IMR-90 (cell line): ENCODE results near the gene OPRL1. TPM values are rescaled to one million over a fixed set of nuclear protein-coding genes. Genes with fewer than 3 reads are reported as not detected.

ENCODE experiments used
- ATAC-seq: fragments of 200-7000 bp; cut with Tn5 transposase; 2 replicates; pipeline ENCODE4 v1.9.1; 2020; ENCODE audit warnings: low read depth, mild to moderate bottlenecking, moderate library complexity
- BruUV-seq: library from RNA; stranded (reverse); fragments of 400-500 nt; replicated peaks from 2 replicates; lab custom pipeline; 2021; lab: Mats Ljungman, UMichigan
- CTCF ChIA-PET: fragments of 300-600 bp; formaldehyde crosslinking; extraction: SDS; loops from one replicate; lab custom pipeline; 2021; ENCODE audit warnings: antibody characterized with exemption; lab: Yijun Ruan, JAX
- POLR2A ChIA-PET: fragments of 300-600 bp; sonication (Branson Sonifier 250); formaldehyde crosslinking; loops from one replicate; lab custom pipeline; 2022; ENCODE audit warnings: antibody characterized with exemption; ENCODE audit not compliant: unreplicated experiment; lab: Charles Lee
- DNase-seq: peaks from one replicate; pipeline ENCODE4 v3.0.0; 2013
- H2AFZ ChIP-seq: replicated peaks from 2 replicates; pipeline ENCODE3; 2013; ENCODE audit warnings: low read length, mild to moderate bottlenecking; ENCODE audit not compliant: poor library complexity
- H2AK5ac ChIP-seq: 2 replicates; pipeline ENCODE4 v1.6.1; 2013; ENCODE audit warnings: low read depth, low read length, inconsistent platforms
- H2AK9ac ChIP-seq: replicated peaks from 2 replicates; pipeline ENCODE3; 2013; ENCODE audit warnings: mild to moderate bottlenecking, low read depth, low read length, moderate library complexity; ENCODE audit not compliant: poor library complexity
- H2BK120ac ChIP-seq: 2 replicates; pipeline ENCODE4 v1.6.1; 2013; ENCODE audit warnings: low read depth, low read length, inconsistent platforms
- H2BK15ac ChIP-seq: 3 replicates; pipeline ENCODE4 v1.6.1; 2013; ENCODE audit warnings: low read depth, low read length, inconsistent platforms
- H2BK20ac ChIP-seq: 2 replicates; pipeline ENCODE4 v1.6.1; 2013; ENCODE audit warnings: low read depth, mild to moderate bottlenecking, inconsistent platforms, low read length, moderate library complexity
- H2BK5ac ChIP-seq: 2 replicates; pipeline ENCODE4 v1.6.1; 2013; ENCODE audit warnings: mild to moderate bottlenecking, low read depth, low read length, inconsistent platforms; ENCODE audit not compliant: poor library complexity, severe bottlenecking
- H3K14ac ChIP-seq: replicated peaks from 2 replicates; pipeline ENCODE4 v1.6.1; 2013; ENCODE audit warnings: low read depth, low read length, inconsistent platforms
- H3K18ac ChIP-seq: 2 replicates; pipeline ENCODE4 v1.6.1; 2013; ENCODE audit warnings: low read depth, low read length, control low read depth
- H3K23ac ChIP-seq: 2 replicates; pipeline ENCODE4 v1.6.1; 2013; ENCODE audit warnings: low read depth, low read length, inconsistent platforms
- H3K27ac ChIP-seq: 2 replicates; pipeline ENCODE4 v1.5.1; 2013; ENCODE audit warnings: mild to moderate bottlenecking, control low read depth, low read length; ENCODE audit not compliant: insufficient read depth
- H3K27me3 ChIP-seq: 2 replicates; pipeline ENCODE4 v1.6.1; 2013; ENCODE audit warnings: low read length; ENCODE audit not compliant: control insufficient read depth, insufficient read depth
- H3K36me3 ChIP-seq: 2 replicates; pipeline ENCODE4 v1.6.1; 2013; ENCODE audit warnings: low read length, mixed read lengths; ENCODE audit not compliant: control insufficient read depth, insufficient read depth
- H3K4ac ChIP-seq: 2 replicates; pipeline ENCODE4 v1.6.1; 2013; ENCODE audit warnings: low read depth, low read length, inconsistent platforms
- H3K4me1 ChIP-seq: 2 replicates; pipeline ENCODE4 v1.6.1; 2013; ENCODE audit warnings: low read length, mixed read lengths; ENCODE audit not compliant: control insufficient read depth, insufficient read depth
- H3K4me2 ChIP-seq: 2 replicates; pipeline ENCODE4 v1.6.1; 2013; ENCODE audit warnings: low read depth, mild to moderate bottlenecking, control low read depth, low read length, moderate library complexity
- H3K4me3 ChIP-seq: 2 replicates; pipeline ENCODE4 v1.5.1; 2013; ENCODE audit warnings: low read depth, mild to moderate bottlenecking, control low read depth, low read length, moderate library complexity; ENCODE audit not compliant: insufficient read depth
- H3K56ac ChIP-seq: 2 replicates; pipeline ENCODE4 v1.6.1; 2013; ENCODE audit warnings: low read length, inconsistent platforms; ENCODE audit not compliant: insufficient read depth; ENCODE audit errors: extremely low read depth
- H3K79me1 ChIP-seq, 2 experiments: 2 replicates each; pipeline ENCODE4 v1.6.1; 2013; ENCODE audit warnings: low read length in 2 of 2, inconsistent platforms in 1 of 2, low read depth in 1 of 2
- H3K9ac ChIP-seq: 2 replicates; pipeline ENCODE4 v1.6.1; 2013; ENCODE audit warnings: low read depth, low read length, control low read depth
- H3K9me1 ChIP-seq: 2 replicates; pipeline ENCODE4 v1.6.1; 2013; ENCODE audit warnings: low read length, inconsistent platforms; ENCODE audit not compliant: insufficient read depth
- H3K9me3 ChIP-seq: 2 replicates; pipeline ENCODE4 v1.6.1; 2013; ENCODE audit warnings: low read length; ENCODE audit not compliant: control insufficient read depth, insufficient read depth
- H4K20me1 ChIP-seq: 2 replicates; pipeline ENCODE4 v1.6.1; 2013; ENCODE audit warnings: low read length, inconsistent platforms; ENCODE audit not compliant: insufficient read depth
- H4K5ac ChIP-seq: 2 replicates; pipeline ENCODE4 v1.6.1; 2013; ENCODE audit warnings: mild to moderate bottlenecking, low read depth, low read length, control low read depth
- H4K8ac ChIP-seq, 2 experiments: 2 replicates each; pipeline ENCODE4 v1.6.1; 2013; ENCODE audit warnings: low read depth in 2 of 2, low read length in 2 of 2, control low read depth in 1 of 2, inconsistent platforms in 1 of 2
- H4K91ac ChIP-seq: 2 replicates; pipeline ENCODE4 v1.6.1; 2013; ENCODE audit warnings: low read depth, low read length, inconsistent platforms; ENCODE audit not compliant: insufficient read depth
- BHLHE40 ChIP-seq: fragments of 150-350 bp; IDR thresholded peaks from 2 replicates; pipeline ENCODE4 v1.6.1; 2016; ENCODE audit warnings: mild to moderate bottlenecking, low read depth, low read length
- CTCF ChIP-seq: conservative IDR thresholded peaks from 2 replicates; pipeline ENCODE4 v1.5.1; 2012; ENCODE audit warnings: mild to moderate bottlenecking, low read depth, low read length, improper control_type of control experiment
- POLR2A ChIP-seq: IDR thresholded peaks from 2 replicates; pipeline ENCODE4 v1.6.1; 2012; ENCODE audit warnings: mild to moderate bottlenecking, low read depth, low read length
- RAD21 ChIP-seq: IDR thresholded peaks from 2 replicates; pipeline ENCODE4 v1.6.1; 2012; ENCODE audit warnings: low read length, improper control_type of control experiment
- SMC3 ChIP-seq: fragments of 150-350 bp; IDR thresholded peaks from 2 replicates; pipeline ENCODE4 v1.6.1; 2016; ENCODE audit warnings: low read depth, mild to moderate bottlenecking, antibody characterized with exemption, low read length, moderate library complexity
- USF2 ChIP-seq: fragments of 150-350 bp; IDR thresholded peaks from 2 replicates; pipeline ENCODE4 v1.6.1; 2017; ENCODE audit warnings: mild to moderate bottlenecking, antibody characterized with exemption, low read length, low read depth
- WGBS, 2 experiments: methylation state at CpG; one replicate each; pipeline versions ENCODE4 v1.1.5 to v1.1.7; 2013; ENCODE audit warnings: missing lambda C conversion rate in 2 of 2; ENCODE audit not compliant: insufficient read length in 1 of 2; ENCODE audit errors: extremely low coverage in 2 of 2; 5-methylcytosine and 5-hydroxymethylcytosine counted together
- dilution Hi-C: fragments of 300-500 bp; cut with HindIII; formaldehyde crosslinking; loops from one replicate; pipeline ENCODE4 v1.14.3; 2018; ENCODE audit warnings: low sequenced_read_pairs; ENCODE audit not compliant: unreplicated experiment
- in situ Hi-C: fragments of 300-500 bp; cut with MboI; formaldehyde crosslinking; loops from 3 replicates; pipeline ENCODE4 v1.14.3; 2019; ENCODE audit warnings: low sequenced_read_pairs, inconsistent platforms, mixed read lengths
- intact Hi-C: fragments of 100-400 bp; cut with micrococcal nuclease; formaldehyde crosslinking; loops from 2 replicates; pipeline ENCODE4 v1.10.0; 2022
- polyA plus RNA-seq, 3 experiments: library from polyadenylated mRNA; depleted of rRNA; stranded (reverse); fragments of >200 nt; gene quantifications; 2 replicates each; pipeline ENCODE4 v1.2.3, GENCODE V29; 2012; ENCODE audit warnings: low replicate concordance in 1 of 3
- total RNA-seq: library from RNA; depleted of rRNA; stranded (reverse); fragments of >200 nt; gene quantifications from 2 replicates; pipeline ENCODE4 v1.2.3, GENCODE V29; 2012

The OPRL1 gene
- total and polyA plus RNA-seq, 2 of the 4 experiments (the other 2 are of a cell fraction), result 0.36 to 1.2 TPM

DNA sequence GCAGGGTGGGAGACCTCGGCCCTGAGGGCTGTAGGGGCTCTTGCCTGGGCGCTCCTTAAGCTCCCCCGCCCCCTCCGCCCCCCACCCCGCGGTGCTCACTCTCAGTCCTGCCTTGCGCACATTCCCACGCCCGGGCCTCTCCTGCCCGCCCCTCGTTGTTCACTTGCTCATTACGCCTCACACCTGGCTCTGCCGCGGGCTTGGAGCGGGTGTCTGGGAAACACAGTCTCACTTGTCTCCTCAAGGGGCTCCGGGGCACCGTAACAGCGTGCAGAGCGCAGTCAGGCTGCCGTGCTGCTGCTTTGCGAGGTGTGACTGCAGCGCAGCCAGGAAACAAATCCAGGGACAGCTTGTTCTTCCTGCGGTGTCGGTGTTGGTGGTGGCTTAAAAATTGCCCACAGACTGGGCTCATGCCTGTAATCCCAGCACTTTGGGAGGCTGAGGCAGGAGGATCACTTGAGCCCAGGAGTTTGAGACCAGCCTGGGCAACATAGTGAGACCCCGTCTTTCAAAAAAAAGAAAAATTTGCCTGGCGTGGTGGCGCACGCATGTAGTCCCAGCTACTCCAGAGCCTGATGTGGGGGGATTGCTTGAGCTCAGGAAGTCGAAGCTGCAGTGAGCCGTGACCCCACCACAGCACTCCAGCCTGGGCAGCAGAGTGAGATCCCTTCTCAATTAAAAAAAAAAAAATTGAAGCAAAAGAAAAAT, 22.9 kb downstream of the OPRL1 start:
- DNase-seq, result no peak
- Histone ChIP-seq H3K4me1 (no peaks in the 10 kb centered on the region), H3K4me2 (no peak overlapping the region), H3K56ac (no peak overlapping the region), H3K23ac (no peak overlapping the region), H2AK5ac (no peak overlapping the region), H4K20me1 (no peaks in the 10 kb centered on the region), H3K9ac (no peak overlapping the region), H2AFZ (no peak overlapping the region), H3K4ac (no peak overlapping the region), H3K79me1 (no peaks in the 10 kb centered on the region), H3K9me1 (no peaks in the 10 kb centered on the region), H3K27ac (no peak overlapping the region), H2BK15ac (no peak overlapping the region), H3K4me3 (no peak overlapping the region), H3K18ac (no peak overlapping the region), H4K8ac (no peak overlapping the region), H2BK20ac (no peak overlapping the region), H2BK5ac (no peak overlapping the region), H2AK9ac (no peak overlapping the region), H3K9me3 (no peaks in the 10 kb centered on the region), H3K36me3 (no peaks in the 10 kb centered on the region), H2BK120ac (no peak overlapping the region), H4K91ac (no peak overlapping the region), H3K14ac (no peak overlapping the region), H3K27me3 (peaks cover 51% of the 10 kb centered on the region), H4K5ac (no peak overlapping the region)
- WGBS, 2 experiments, result 23% methylated on average over 14 of the region's 30 CpGs; no CpG with 5 or more reads in 1 of the 2 experiments
- BruUV-seq, result no TSS peak
- in situ Hi-C loops (no loop called here), intact Hi-C loops (no loop called here), dilution Hi-C loops (no loop called here)
- CTCF ChIA-PET, result interaction anchor here (0.7 kb wide), 1 partner anchor 22 kb away, joined by 3 read pairs; no protein-coding TSS in a partner anchor
- ATAC-seq, result no peak; the same call in 1 of the 2 replicates
- TF ChIP-seq BHLHE40 (no peak), SMC3 (no peak), RAD21 (no peak), USF2 (no peak), CTCF (no peak), POLR2A (no peak)
- POLR2A ChIA-PET, result no interaction called here
